Testis (tissue), 2 donors: ENCODE measurements around the gene DLL3.

ENCODE experiments used
- POLR2A ChIP-seq: fragments of 450-650 bp; IDR thresholded peaks from one replicate; pipeline ENCODE4 v1.6.1; 2017; ENCODE audit warnings: antibody characterized with exemption, mild to moderate bottlenecking, moderate library complexity
- TF ChIP-seq, protein P1 (sequence below), 3 experiments: fragments of 450-650 bp in 2 of 3; fragments of 200-600 bp in 1 of 3; sonication (generic) in 1 of 3; IDR thresholded peaks; one replicate each; pipeline ENCODE4 v1.5.1; 2016 to 2019; ENCODE audit warnings: antibody characterized with exemption in 3 of 3, mild to moderate bottlenecking in 2 of 3, moderate library complexity in 1 of 3

DNA sequence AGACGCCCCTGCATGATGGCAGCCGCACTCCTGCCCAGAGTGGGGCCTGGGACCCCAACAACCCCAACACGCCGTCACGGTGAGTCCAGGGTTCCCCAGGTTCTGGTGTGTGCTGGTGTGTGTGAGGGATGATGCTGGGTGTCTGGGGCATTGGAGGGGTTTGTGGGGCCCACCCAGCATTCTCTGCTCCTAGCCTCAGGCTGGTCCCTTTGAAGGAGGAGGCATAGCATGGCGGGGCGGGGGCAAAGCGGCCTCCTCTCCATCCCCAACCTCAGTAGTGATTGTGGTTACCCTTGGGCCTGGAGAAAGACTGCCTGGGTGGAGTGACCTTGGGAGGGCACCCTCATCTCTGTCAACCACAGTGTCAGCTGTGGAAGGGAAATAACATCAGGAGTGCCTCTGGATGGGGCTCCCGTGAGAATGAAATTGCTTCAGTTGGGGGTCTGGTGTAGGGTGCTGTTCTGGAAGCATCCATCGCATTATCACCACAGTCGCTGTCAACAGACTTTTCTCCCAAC lies 25.2 kb upstream of the DLL3 start:
- TF ChIP-seq, protein P1, sequence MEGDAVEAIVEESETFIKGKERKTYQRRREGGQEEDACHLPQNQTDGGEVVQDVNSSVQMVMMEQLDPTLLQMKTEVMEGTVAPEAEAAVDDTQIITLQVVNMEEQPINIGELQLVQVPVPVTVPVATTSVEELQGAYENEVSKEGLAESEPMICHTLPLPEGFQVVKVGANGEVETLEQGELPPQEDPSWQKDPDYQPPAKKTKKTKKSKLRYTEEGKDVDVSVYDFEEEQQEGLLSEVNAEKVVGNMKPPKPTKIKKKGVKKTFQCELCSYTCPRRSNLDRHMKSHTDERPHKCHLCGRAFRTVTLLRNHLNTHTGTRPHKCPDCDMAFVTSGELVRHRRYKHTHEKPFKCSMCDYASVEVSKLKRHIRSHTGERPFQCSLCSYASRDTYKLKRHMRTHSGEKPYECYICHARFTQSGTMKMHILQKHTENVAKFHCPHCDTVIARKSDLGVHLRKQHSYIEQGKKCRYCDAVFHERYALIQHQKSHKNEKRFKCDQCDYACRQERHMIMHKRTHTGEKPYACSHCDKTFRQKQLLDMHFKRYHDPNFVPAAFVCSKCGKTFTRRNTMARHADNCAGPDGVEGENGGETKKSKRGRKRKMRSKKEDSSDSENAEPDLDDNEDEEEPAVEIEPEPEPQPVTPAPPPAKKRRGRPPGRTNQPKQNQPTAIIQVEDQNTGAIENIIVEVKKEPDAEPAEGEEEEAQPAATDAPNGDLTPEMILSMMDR (IDR thresholded peaks at IDR 0.05), result no peak
- TF ChIP-seq POLR2A, result no peak
